AG04449 (cell line): ENCODE data around the gene MRPS15.

Experiments
- CTCF ChIA-PET: fragments of 350-600 bp; formaldehyde crosslinking; extraction: SDS; loops from one replicate; lab custom pipeline; 2021; ENCODE audit warnings: antibody characterized with exemption; lab: Yijun Ruan, JAX
- POLR2A ChIA-PET: fragments of 400-600, 350-600 bp; formaldehyde crosslinking; extraction: SDS; loops from one replicate; lab custom pipeline; 2020; ENCODE audit warnings: antibody characterized with exemption, inconsistent platforms; lab: Yijun Ruan, JAX
- DNase-seq: peaks from one replicate; pipeline ENCODE4 v3.0.0-alpha.2; 2010; ENCODE audit warnings: low read depth, low spot score
- H3K4me3 ChIP-seq: 2 replicates; pipeline ENCODE4 v1.5.1; 2011; ENCODE audit warnings: low read depth, mild to moderate bottlenecking, control low read depth, low read length
- TF ChIP-seq, protein P1 (sequence below): IDR thresholded peaks from one replicate; pipeline ENCODE4 v1.5.1; 2011; ENCODE audit warnings: mild to moderate bottlenecking, moderate library complexity, low read length, control low read depth, inconsistent platforms; ENCODE audit not compliant: insufficient read depth; ENCODE audit errors: missing control alignments

Gene MRPS15

DNA sequence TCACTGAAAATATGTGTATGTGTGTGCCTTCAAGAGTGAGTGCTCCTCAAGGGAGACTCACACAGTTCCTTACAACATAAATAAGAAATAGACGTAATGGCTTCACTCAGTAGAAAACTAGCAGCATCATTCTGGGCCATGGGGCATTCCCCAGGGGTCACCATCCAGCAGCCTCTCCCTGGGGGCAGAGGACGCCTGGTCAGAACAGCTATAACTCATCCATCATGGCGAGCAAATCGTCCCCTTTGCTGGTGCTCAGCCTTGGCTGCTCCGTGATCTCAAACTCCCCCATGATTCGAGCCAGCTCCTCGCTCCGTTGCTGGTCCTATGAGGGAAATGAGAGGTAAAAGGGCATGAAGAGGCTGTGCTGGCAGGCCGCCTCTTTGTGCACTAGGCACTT lies 46.3 kb downstream of the MRPS15 start:
- TF ChIP-seq, protein P1, sequence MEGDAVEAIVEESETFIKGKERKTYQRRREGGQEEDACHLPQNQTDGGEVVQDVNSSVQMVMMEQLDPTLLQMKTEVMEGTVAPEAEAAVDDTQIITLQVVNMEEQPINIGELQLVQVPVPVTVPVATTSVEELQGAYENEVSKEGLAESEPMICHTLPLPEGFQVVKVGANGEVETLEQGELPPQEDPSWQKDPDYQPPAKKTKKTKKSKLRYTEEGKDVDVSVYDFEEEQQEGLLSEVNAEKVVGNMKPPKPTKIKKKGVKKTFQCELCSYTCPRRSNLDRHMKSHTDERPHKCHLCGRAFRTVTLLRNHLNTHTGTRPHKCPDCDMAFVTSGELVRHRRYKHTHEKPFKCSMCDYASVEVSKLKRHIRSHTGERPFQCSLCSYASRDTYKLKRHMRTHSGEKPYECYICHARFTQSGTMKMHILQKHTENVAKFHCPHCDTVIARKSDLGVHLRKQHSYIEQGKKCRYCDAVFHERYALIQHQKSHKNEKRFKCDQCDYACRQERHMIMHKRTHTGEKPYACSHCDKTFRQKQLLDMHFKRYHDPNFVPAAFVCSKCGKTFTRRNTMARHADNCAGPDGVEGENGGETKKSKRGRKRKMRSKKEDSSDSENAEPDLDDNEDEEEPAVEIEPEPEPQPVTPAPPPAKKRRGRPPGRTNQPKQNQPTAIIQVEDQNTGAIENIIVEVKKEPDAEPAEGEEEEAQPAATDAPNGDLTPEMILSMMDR = no peak
- ChIA-PET CTCF (interaction anchor here (0.7 to 4.5 kb wide), 4 partner anchors 50 to 118 kb away, joined by 4 to 54 read pairs (median 28); no protein-coding TSS in a partner anchor), POLR2A (no interaction called here)
- no peak overlapping the region for H3K4me3 ChIP-seq
- DNase-seq = no peak

DNA sequence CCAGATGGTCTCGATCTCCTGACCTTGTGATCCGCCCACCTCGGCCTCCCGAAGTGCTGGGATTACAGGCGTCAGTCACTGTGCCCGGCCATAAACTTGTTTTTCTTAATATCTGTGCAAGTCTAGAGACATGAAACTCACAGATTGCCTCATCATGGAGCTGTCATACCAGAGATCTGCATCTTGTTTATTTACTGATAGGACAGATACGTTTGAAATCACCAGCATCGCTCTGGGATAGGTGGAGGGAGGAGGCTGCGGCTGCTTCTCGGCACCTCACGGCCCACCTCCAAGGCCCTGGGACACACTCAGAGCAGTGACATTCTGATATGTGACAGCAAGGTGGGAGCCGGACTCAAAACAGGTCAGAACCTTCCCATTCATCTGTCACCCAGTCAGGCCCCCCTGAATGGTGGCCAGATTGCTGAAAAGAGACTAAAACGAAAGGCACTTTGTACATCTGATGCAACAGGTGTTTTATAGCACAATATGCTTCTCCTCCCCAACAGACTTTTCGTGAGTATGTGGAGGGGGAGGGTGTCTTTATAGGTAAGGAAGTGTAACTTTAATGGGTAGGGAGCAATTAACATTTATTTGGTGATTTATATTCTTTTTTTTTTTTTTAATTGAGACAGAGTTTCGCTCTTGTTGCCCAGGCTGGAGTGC lies 48.4 kb downstream of the MRPS15 start:
- ChIA-PET POLR2A (no interaction called here), CTCF (interaction anchor here (1.1 to 5.7 kb wide), 3 partner anchors 10 to 228 kb away, joined by 4 to 42 read pairs (median 6); no protein-coding TSS in a partner anchor)
- TF ChIP-seq, protein P1 = no peak
- no peak overlapping the region for H3K4me3 ChIP-seq
- DNase-seq = no peak

DNA sequence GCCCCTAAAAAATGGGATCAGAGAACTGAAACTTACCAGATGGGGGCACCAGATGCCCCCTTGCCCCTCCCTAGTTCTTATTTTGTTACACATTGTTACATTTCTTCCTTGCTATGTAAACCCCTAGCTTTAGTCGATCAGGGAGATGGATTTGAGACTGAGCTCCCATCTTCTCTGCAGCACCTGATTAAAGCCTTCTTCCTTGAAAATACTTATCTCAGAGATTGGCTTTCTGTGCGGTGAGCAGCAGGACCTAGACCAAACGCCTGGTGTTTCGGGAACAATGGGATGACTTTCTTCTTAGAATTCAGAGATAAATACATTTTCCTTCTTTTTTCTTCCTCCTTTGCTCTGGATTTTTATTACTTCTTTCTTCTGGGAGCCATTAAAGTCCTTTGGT lies 49.8 kb downstream of the MRPS15 start:
- CTCF ChIA-PET = interaction anchor here (1.3 to 5.7 kb wide), 4 partner anchors 9 to 114 kb away, joined by 3 to 42 read pairs (median 5); partner anchors contain the start of gene STK40
- DNase-seq = no peak

DNA sequence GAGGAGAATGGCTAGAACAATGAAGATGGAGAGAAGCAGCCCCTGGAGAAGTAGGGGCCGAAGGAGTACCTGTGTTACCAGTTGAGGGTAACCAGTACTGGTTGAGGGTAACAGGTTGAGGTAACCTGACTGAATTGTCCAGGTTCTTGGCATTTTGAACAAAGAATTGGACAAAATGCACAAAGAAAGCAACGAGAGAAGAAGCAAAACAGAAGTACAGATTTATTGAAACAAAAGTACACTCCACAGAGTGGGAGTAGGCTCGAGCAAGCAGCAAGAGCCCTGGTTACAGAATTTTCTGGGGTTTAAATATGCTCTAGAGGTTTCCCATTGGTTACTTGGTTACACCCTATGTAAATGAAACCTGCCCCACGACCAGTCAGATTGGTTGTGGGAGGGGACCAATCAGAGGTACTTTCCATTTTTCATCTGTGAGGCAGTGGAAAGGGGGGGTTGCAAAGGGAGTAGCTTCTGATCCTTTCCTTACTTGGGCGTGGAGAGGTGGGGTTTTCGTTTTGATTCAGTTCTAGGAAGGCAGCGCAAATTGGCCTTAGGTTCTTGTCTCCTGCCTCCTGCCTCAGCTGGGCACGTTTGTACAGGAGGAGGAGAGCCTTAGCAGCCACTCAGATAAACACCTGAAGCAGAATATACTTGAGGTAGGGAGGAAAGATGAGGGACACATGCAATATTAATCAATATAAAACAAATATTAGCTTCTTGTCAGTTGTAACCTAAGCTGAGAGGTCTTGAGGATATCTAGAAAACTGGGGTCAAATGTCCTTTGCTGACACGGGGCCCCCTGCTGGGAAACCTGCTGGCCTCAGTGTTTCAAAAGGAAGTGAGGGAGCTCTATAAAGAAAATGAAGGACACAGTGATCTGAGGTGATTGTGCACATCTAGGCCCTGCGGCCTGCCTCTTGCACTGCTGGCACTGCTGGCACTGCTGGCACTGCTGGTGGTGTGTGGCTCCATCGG lies 52.2 kb downstream of the MRPS15 start:
- DNase-seq = no peak
- POLR2A ChIA-PET = no interaction called here
- TF ChIP-seq, protein P1 = no peak
- no peak overlapping the region for H3K4me3 ChIP-seq
- CTCF ChIA-PET = interaction anchor here (0.6 to 5.7 kb wide), 8 partner anchors 8 to 240 kb away, joined by 3 to 42 read pairs (median 5); no protein-coding TSS in a partner anchor

More for the DNA sequence above, 49.8 kb downstream of the MRPS15 start:
- H3K4me3 ChIP-seq = no peak overlapping the region
- TF ChIP-seq, protein P1 = no peak
- POLR2A ChIA-PET = no interaction called here

DNA sequence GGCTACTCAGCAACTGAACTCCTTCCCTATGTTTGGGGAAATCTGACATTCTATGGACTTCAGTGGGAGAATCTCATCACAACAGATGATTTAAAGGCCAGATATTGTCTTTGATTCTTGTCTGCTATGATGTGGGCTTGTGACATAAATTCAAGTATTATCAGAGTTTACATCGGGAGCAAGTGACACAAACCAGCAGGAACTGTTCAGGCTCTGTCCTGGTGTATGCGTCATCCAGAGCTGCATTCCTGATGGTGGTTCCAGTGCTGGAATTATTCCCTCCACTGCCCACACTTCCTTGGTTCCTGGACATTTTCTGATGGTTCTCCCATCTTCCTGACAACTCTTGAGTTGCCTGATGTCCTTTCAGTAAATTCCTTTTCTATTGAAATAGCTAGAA lies 55.7 kb downstream of the MRPS15 start:
- ChIA-PET CTCF (interaction anchor here (0.6 to 2.5 kb wide), 8 partner anchors 9 to 108 kb away, joined by 3 to 13 read pairs (median 6); no protein-coding TSS in a partner anchor), POLR2A (interaction anchor here (1.0 kb wide), 1 partner anchor 22 kb away, joined by 4 read pairs; no protein-coding TSS in a partner anchor)
- TF ChIP-seq, protein P1 = no peak
- H3K4me3 ChIP-seq = no peak overlapping the region
- no peak for DNase-seq

DNA sequence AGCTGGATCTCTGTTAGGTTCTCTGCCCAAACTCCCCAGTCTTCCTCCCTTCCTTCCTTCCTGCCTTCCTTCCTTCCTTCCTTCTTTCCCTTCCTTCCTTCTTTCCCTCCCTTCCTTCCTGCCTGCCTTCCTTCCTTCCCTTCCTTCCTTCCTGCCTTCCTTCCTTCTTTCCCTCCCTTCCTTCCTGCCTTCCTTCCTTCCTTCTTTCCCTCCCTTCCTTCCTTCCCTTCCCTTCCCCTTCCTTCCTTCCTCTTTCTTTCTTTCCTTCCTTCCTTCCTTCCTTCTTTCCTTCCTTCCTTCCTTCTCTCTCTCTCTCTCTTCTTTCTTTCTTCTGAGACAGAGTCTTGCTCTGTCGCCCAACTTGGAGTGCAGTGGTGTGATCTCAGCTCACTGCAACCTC lies 57.7 kb downstream of the MRPS15 start:
- POLR2A ChIA-PET = no interaction called here
- CTCF ChIA-PET = interaction anchor here (1.2 to 2.0 kb wide), 2 partner anchors 8 to 14 kb away, joined by 4 to 6 read pairs; no protein-coding TSS in a partner anchor
- no peak for DNase-seq
- TF ChIP-seq, protein P1 = no peak
- H3K4me3 ChIP-seq = no peak overlapping the region
